Measurements from ENCODE around the gene CAMK2D.

Gene CAMK2D

GRCh38 chr4:113749178-113749577 is 12.4 kb downstream of the CAMK2D start:
- TF ChIP-seq CTCF (IDR thresholded peaks at IDR 0.05; ENCODE audit: insufficient read depth, low read depth, low read length, missing control alignments), result no peak
- H3K4me3 ChIP-seq (ENCODE audit: low read length), result no peak overlapping the region
- DNase-seq (ENCODE audit: low read depth), result no peak

- TF ChIP-seq CTCF (IDR thresholded peaks at IDR 0.05; ENCODE audit: insufficient read depth, low read depth, low read length, missing control alignments), result no peak
- H3K4me3 ChIP-seq (ENCODE audit: low read length), result no peak overlapping the region
- no peak for DNase-seq (ENCODE audit: low read depth)
These were observed 13.6 kb downstream of the CAMK2D start for GRCh38 chr4:113747949-113748348.

- no peak overlapping the region for H3K4me3 ChIP-seq (ENCODE audit: low read length)
- no peak for DNase-seq (ENCODE audit: low read depth)
- no peak for TF ChIP-seq CTCF (IDR thresholded peaks at IDR 0.05; ENCODE audit: insufficient read depth, low read depth, low read length, missing control alignments)
These were observed 15.8 kb downstream of the CAMK2D start for GRCh38 chr4:113745711-113746110.

- DNase-seq (ENCODE audit: low read depth), result no peak
- no peak overlapping the region for H3K4me3 ChIP-seq (ENCODE audit: low read length)
- no peak for TF ChIP-seq CTCF (IDR thresholded peaks at IDR 0.05; ENCODE audit: insufficient read depth, low read depth, low read length, missing control alignments)
These were observed 16.8 kb downstream of the CAMK2D start for GRCh38 chr4:113744667-113745240.

- no peak for DNase-seq (ENCODE audit: low read depth)
- H3K4me3 ChIP-seq (ENCODE audit: low read length), result no peak overlapping the region
- TF ChIP-seq CTCF (IDR thresholded peaks at IDR 0.05; ENCODE audit: insufficient read depth, low read depth, low read length, missing control alignments), result no peak
These were observed 17.8 kb downstream of the CAMK2D start for GRCh38 chr4:113743690-113744089.

GRCh38 chr4:113742643-113743042 is 18.9 kb downstream of the CAMK2D start:
- no peak overlapping the region for H3K4me3 ChIP-seq (ENCODE audit: low read length)
- no peak for DNase-seq (ENCODE audit: low read depth)
- TF ChIP-seq CTCF (IDR thresholded peaks at IDR 0.05; ENCODE audit: insufficient read depth, low read depth, low read length, missing control alignments), result no peak

- no peak for DNase-seq (ENCODE audit: low read depth)
- no peak for TF ChIP-seq CTCF (IDR thresholded peaks at IDR 0.05; ENCODE audit: insufficient read depth, low read depth, low read length, missing control alignments)
- no peak overlapping the region for H3K4me3 ChIP-seq (ENCODE audit: low read length)
These were observed 19.6 kb downstream of the CAMK2D start for GRCh38 chr4:113741956-113742355.

Measured in epithelial cell of esophagus (primary cell).